Loucy (cell line): Measurements from ENCODE around the gene PPARA.

Experiments used
- CTCF ChIP-seq: fragments of 200-600 bp; sonication (generic); conservative IDR thresholded peaks from 2 replicates; pipeline ENCODE4 v1.5.1; 2014; ENCODE audit warnings: mild to moderate bottlenecking, antibody characterized with exemption, low read length
- EZH2phosphoT487 ChIP-seq: fragments of 200-600 bp; IDR thresholded peaks from 2 replicates; pipeline ENCODE4 v1.6.1; 2018; ENCODE audit warnings: antibody characterized with exemption, mild to moderate bottlenecking, moderate library complexity, borderline replicate concordance

- TF ChIP-seq EZH2phosphoT487 (no peak), CTCF (no peak)
Measured at GRCh38 chr22:46267431-46268279, 117.3 kb downstream of the PPARA start, which contains the start of gene TTC38.
